HEK293T (cell line): ENCODE results near the gene SLX4IP.

ENCODE experiments used
- CTCF ChIA-PET: fragments of 350-600 bp; formaldehyde crosslinking; extraction: SDS; loops from one replicate; lab custom pipeline; 2021; ENCODE audit warnings: antibody characterized with exemption, inconsistent platforms; lab: Yijun Ruan, JAX
- POLR2A ChIA-PET: fragments of 350-600 bp; formaldehyde crosslinking; extraction: SDS; loops from one replicate; lab custom pipeline; 2020; ENCODE audit warnings: antibody characterized with exemption, inconsistent platforms; lab: Yijun Ruan, JAX
- DNase-seq: peaks from one replicate; pipeline ENCODE4 v3.0.0; 2012; ENCODE audit warnings: mixed read lengths; ENCODE audit errors: extremely low spot score
- ARNT ChIP-seq: fragments of 450-650 bp; IDR thresholded peaks from 2 replicates; pipeline ENCODE4 v1.6.1; 2017; ENCODE audit warnings: mild to moderate bottlenecking
- BHLHE40 ChIP-seq: fragments of 450-650 bp; IDR thresholded peaks from 2 replicates; pipeline ENCODE4 v1.6.1; 2016; ENCODE audit warnings: mild to moderate bottlenecking, moderate library complexity, borderline replicate concordance
- CTBP1 ChIP-seq: fragments of 450-650 bp; IDR thresholded peaks from 2 replicates; pipeline ENCODE4 v1.6.1; 2016; ENCODE audit warnings: borderline replicate concordance
- ELF4 ChIP-seq: fragments of 450-650 bp; IDR thresholded peaks from 2 replicates; pipeline ENCODE4 v1.6.1; 2017; ENCODE audit warnings: antibody characterized with exemption
- FOXA1 ChIP-seq: fragments of 450-650 bp; IDR thresholded peaks from 2 replicates; pipeline ENCODE4 v1.6.1; 2016; ENCODE audit warnings: mild to moderate bottlenecking
- FOXK2 ChIP-seq: fragments of 450-650 bp; IDR thresholded peaks from 2 replicates; pipeline ENCODE4 v1.6.1; 2016; ENCODE audit warnings: mild to moderate bottlenecking
- FOXM1 ChIP-seq: fragments of 450-650 bp; IDR thresholded peaks from 2 replicates; pipeline ENCODE4 v1.6.1; 2017; ENCODE audit warnings: mild to moderate bottlenecking, borderline replicate concordance
- HDGF ChIP-seq: fragments of 450-650 bp; IDR thresholded peaks from 2 replicates; pipeline ENCODE4 v1.6.1; 2017; ENCODE audit warnings: antibody characterized with exemption, borderline replicate concordance
- L3MBTL2 ChIP-seq: fragments of 450-650 bp; conservative IDR thresholded peaks from 2 replicates; pipeline ENCODE4 v1.6.1; 2016; ENCODE audit warnings: mild to moderate bottlenecking
- LEF1 ChIP-seq: fragments of 450-650 bp; IDR thresholded peaks from 2 replicates; pipeline ENCODE4 v1.6.1; 2017; ENCODE audit warnings: mild to moderate bottlenecking, borderline replicate concordance
- NFRKB ChIP-seq: fragments of 450-650 bp; IDR thresholded peaks from 2 replicates; pipeline ENCODE4 v1.6.1; 2016; ENCODE audit warnings: mild to moderate bottlenecking, moderate library complexity
- SP1 ChIP-seq: fragments of 450-650 bp; IDR thresholded peaks from 2 replicates; pipeline ENCODE4 v1.6.1; 2017
- SUZ12 ChIP-seq: fragments of 450-650 bp; IDR thresholded peaks from 2 replicates; pipeline ENCODE4 v1.6.1; 2016; ENCODE audit warnings: mild to moderate bottlenecking
- TARDBP ChIP-seq: fragments of 450-650 bp; IDR thresholded peaks from 2 replicates; pipeline ENCODE4 v1.6.1; 2016
- ZNF384 ChIP-seq: fragments of 450-650 bp; IDR thresholded peaks from 2 replicates; pipeline ENCODE4 v1.6.1; 2016
- TF ChIP-seq, protein P1 (sequence below): fragments of 450-650 bp; IDR thresholded peaks from 2 replicates; pipeline ENCODE4 v1.6.1; 2016

The SLX4IP gene

GRCh38 chr20:10520528-10520927 is 85.4 kb downstream of the SLX4IP start:
- POLR2A ChIA-PET = no interaction called here
- TF ChIP-seq FOXA1 (no peak), ELF4 (no peak), FOXK2 (no peak), SP1 (no peak), L3MBTL2 (no peak), FOXM1 (no peak), NFRKB (no peak), LEF1 (no peak), HDGF (no peak), TARDBP (no peak), SUZ12 (no peak), ARNT (no peak), CTBP1 (no peak), BHLHE40 (no peak), ZNF384 (no peak)
- CTCF ChIA-PET = no interaction called here
- no peak for DNase-seq

- CTCF ChIA-PET = interaction anchor here (0.7 kb wide), 1 partner anchor 151 kb away, joined by 3 read pairs; no protein-coding TSS in a partner anchor
- POLR2A ChIA-PET = no interaction called here
- DNase-seq = no peak
- TF ChIP-seq SUZ12 = no peak
- no peak for TF ChIP-seq FOXM1
- TF ChIP-seq ZNF384 = no peak
- no peak for TF ChIP-seq ARNT
- no peak for TF ChIP-seq SP1
- no peak for TF ChIP-seq L3MBTL2
- no peak for TF ChIP-seq TARDBP
- no peak for TF ChIP-seq NFRKB
- TF ChIP-seq FOXK2 = no peak
- no peak for TF ChIP-seq BHLHE40
These were observed 86.1 kb downstream of the SLX4IP start for GRCh38 chr20:10521068-10521831.

DNA sequence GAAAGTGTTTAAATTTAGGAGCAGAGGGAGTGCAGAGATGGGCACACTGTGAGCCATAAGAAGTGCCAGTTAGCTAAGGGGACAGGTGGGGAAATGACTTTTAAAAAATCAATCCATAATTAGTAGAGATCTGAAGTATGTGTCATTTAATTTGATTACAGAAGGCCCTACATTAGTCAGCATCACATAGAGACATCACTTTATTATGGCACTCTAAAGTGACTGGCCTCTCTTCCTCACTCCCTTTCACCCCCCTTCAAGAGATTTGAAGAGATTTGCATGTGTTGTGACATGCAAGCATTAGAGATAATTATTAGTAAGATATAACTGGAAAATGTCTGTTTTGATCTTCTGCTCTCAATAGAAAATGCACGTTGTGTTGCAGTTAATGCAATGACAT is 86.7 kb downstream of the SLX4IP start:
- no peak for DNase-seq
- POLR2A ChIA-PET = no interaction called here
- TF ChIP-seq, protein P1, sequence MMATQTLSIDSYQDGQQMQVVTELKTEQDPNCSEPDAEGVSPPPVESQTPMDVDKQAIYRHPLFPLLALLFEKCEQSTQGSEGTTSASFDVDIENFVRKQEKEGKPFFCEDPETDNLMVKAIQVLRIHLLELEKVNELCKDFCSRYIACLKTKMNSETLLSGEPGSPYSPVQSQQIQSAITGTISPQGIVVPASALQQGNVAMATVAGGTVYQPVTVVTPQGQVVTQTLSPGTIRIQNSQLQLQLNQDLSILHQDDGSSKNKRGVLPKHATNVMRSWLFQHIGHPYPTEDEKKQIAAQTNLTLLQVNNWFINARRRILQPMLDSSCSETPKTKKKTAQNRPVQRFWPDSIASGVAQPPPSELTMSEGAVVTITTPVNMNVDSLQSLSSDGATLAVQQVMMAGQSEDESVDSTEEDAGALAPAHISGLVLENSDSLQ = no peak
- TF ChIP-seq BHLHE40 = no peak
- TF ChIP-seq SUZ12 = no peak
- no peak for TF ChIP-seq FOXM1
- TF ChIP-seq CTBP1 = no peak
- no peak for TF ChIP-seq TARDBP
- no peak for TF ChIP-seq ARNT
- TF ChIP-seq LEF1 = no peak
- no peak for TF ChIP-seq ZNF384
- no peak for TF ChIP-seq HDGF
- TF ChIP-seq ELF4 = no peak
- no peak for TF ChIP-seq FOXK2
- TF ChIP-seq L3MBTL2 = no peak
- TF ChIP-seq FOXA1 = no peak
- no peak for TF ChIP-seq SP1
- TF ChIP-seq NFRKB = no peak
- CTCF ChIA-PET = interaction anchor here (0.7 kb wide), 1 partner anchor 150 kb away, joined by 3 read pairs; no protein-coding TSS in a partner anchor

DNA sequence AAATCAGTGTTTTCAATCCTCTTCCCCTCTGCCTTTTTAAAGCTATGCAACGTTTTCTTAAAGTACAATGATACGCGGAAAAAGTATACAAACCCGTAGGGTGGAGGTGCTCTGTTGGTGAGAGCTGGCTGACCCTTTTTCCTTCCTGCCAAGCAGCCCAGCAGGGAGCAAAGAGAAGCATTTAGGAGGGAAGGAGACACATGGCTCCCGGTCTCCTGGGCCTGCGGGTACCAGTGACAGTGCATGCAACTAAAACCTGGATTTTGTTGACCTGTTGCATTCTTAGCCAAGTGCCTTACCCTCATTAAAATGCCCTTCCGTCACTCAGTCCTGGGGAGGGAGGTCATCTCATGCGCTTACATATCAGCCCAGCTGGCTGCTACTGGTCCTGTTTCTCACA is 87.2 kb downstream of the SLX4IP start:
- TF ChIP-seq CTBP1 = no peak
- TF ChIP-seq, protein P1 = no peak
- TF ChIP-seq ELF4 = no peak
- TF ChIP-seq FOXM1 = no peak
- TF ChIP-seq ARNT = no peak
- no peak for TF ChIP-seq ZNF384
- TF ChIP-seq SP1 = no peak
- TF ChIP-seq SUZ12 = no peak
- no peak for TF ChIP-seq TARDBP
- TF ChIP-seq BHLHE40 = no peak
- no peak for TF ChIP-seq LEF1
- no peak for TF ChIP-seq HDGF
- TF ChIP-seq FOXK2 = no peak
- no peak for TF ChIP-seq L3MBTL2
- POLR2A ChIA-PET = no interaction called here
- CTCF ChIA-PET = no interaction called here
- no peak for DNase-seq

DNA sequence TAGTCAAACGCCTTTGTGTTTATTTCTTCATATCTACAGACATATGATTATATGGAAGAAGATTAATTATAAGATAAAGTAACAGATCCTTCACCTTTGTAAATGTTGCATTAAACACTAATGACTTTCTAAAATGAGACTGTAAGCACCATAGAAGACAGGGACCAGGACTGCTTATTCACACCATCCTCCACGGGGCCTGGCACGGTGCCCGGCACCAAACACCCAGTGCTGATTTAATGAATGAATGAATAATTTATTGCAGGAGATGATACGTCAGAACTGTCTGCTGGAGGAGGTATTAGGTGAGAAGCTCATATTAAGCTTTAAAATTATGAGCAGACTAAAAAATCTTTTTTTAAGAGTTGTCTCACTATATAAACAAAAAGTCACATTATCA is 88.3 kb downstream of the SLX4IP start:
- POLR2A ChIA-PET = no interaction called here
- TF ChIP-seq FOXM1 (no peak), L3MBTL2 (no peak), SP1 (no peak), CTBP1 (no peak), NFRKB (no peak), ZNF384 (no peak), SUZ12 (no peak), FOXA1 (no peak), TARDBP (no peak)
- TF ChIP-seq, protein P1 = no peak
- CTCF ChIA-PET = no interaction called here
- DNase-seq = no peak

GRCh38 chr20:10524034-10524476 is 89.0 kb downstream of the SLX4IP start:
- ChIA-PET CTCF (interaction anchor here (0.7 kb wide), 1 partner anchor 97 kb away, joined by 3 read pairs; no protein-coding TSS in a partner anchor), POLR2A (no interaction called here)
- DNase-seq = no peak
- TF ChIP-seq SUZ12 (no peak), FOXA1 (no peak), LEF1 (no peak), CTBP1 (no peak), ARNT (no peak), ELF4 (no peak), SP1 (no peak), ZNF384 (no peak)
- TF ChIP-seq, protein P1 = no peak
